Fibroblast of mammary gland (primary cell): ENCODE data around the gene THG1L.

Experiments
- DNase-seq: peaks from one replicate; pipeline ENCODE4 v3.0.0-alpha.2; 2010; ENCODE audit warnings: low read depth
- H3K4me3 ChIP-seq: 2 replicates; pipeline ENCODE4 v1.5.1; 2011; ENCODE audit warnings: low read depth, mild to moderate bottlenecking, low read length, moderate library complexity; ENCODE audit not compliant: control insufficient read depth
- TF ChIP-seq, protein P1 (sequence below): conservative IDR thresholded peaks from 2 replicates; pipeline ENCODE4 v1.5.1; 2011; ENCODE audit warnings: low read depth, low read length, inconsistent platforms; ENCODE audit not compliant: control insufficient read depth, insufficient read depth

THG1L gene

DNA sequence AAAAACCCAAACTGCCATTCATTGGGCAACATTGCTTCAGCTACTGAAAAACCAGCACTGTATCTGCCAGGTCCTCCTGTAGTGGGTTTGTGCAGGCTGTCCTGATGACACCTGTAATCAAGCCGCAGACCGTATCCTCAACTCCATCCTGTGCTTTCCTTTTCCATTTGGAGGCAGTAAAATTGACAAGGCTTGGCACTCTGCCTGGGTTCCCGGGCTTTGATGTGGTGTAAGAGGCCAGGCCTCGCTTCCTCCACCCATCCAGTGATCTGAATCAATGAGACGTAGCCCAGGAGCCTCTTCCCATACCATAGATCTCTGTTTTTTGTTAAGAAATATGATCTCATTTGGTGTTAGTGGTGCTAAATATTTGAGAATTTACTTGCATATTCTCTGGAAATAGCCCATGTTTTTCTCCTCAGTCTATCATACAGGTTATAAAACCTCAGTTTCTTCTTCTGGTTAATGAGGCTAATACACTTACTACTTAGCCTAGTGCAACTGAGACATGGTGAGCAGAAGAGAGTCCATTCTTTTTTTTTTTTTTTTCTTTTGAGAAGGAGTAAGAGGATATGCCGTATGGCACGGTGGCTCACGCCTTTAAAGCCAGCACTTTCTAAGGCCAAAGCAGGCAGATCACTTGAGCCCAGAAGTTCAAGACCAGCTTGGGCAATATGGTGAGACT, 47.0 kb downstream of the THG1L start:
- peak; percentile 76 for DNase-seq
- TF ChIP-seq, protein P1, sequence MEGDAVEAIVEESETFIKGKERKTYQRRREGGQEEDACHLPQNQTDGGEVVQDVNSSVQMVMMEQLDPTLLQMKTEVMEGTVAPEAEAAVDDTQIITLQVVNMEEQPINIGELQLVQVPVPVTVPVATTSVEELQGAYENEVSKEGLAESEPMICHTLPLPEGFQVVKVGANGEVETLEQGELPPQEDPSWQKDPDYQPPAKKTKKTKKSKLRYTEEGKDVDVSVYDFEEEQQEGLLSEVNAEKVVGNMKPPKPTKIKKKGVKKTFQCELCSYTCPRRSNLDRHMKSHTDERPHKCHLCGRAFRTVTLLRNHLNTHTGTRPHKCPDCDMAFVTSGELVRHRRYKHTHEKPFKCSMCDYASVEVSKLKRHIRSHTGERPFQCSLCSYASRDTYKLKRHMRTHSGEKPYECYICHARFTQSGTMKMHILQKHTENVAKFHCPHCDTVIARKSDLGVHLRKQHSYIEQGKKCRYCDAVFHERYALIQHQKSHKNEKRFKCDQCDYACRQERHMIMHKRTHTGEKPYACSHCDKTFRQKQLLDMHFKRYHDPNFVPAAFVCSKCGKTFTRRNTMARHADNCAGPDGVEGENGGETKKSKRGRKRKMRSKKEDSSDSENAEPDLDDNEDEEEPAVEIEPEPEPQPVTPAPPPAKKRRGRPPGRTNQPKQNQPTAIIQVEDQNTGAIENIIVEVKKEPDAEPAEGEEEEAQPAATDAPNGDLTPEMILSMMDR = no peak
- H3K4me3 ChIP-seq = no peak overlapping the region

DNA sequence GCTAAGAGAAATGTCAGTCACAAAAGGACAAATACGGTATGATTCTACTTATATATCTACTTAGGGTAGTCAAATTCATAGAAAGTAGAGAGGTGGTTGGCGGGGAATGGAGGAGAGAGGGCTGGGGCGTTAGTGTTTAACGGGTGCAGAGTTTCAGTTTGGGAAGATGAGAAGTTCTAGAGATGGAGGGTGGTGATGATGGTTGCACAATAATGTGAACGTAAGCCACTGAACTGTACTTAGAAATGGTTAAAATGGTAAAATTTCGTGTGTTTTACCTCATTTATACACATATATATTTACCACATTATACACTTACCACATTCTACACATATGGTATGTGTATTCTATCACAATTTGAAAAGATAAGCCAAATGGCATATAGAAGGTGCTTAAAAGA, 48.0 kb downstream of the THG1L start:
- TF ChIP-seq, protein P1 = no peak
- DNase-seq = no peak
- no peak overlapping the region for H3K4me3 ChIP-seq

DNA sequence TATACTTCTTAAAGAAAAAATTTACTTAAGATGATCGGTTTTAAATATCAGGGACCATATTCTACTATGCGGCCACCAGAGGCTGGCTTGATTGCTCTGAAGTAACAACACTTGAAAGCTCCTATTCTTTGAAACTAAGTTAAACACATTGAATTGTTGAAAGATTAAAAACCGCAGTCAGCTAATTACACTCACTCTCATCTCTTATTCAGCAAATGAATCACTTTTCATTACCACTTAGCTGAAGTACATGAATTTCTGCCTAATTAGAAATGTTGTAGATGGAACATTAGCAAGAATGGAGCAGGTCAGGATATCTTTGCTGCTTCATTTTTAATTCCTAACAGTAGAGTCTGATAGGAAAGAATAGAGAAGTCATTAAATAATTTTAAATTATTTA, 54.6 kb downstream of the THG1L start:
- TF ChIP-seq, protein P1 = no peak
- no peak overlapping the region for H3K4me3 ChIP-seq
- DNase-seq = no peak
